HUES64 (cell line): Measurements from ENCODE around the gene GFRA1.

ENCODE experiments used
- H3K27ac ChIP-seq: 2 replicates; pipeline ENCODE4 v1.7.0; 2013; ENCODE audit warnings: low read depth, low read length, inconsistent platforms
- H3K27me3 ChIP-seq: 2 replicates; pipeline ENCODE4 v1.6.1; 2013; ENCODE audit warnings: mild to moderate bottlenecking, low read length; ENCODE audit not compliant: insufficient read depth
- H3K36me3 ChIP-seq: 2 replicates; pipeline ENCODE4 v1.6.1; 2013; ENCODE audit warnings: mild to moderate bottlenecking, low read length; ENCODE audit not compliant: insufficient read depth
- H3K4me1 ChIP-seq: 2 replicates; pipeline ENCODE4 v1.6.1; 2013; ENCODE audit warnings: mild to moderate bottlenecking, low read length, moderate library complexity; ENCODE audit not compliant: insufficient read depth
- H3K4me3 ChIP-seq: 2 replicates; pipeline ENCODE4 v1.5.1; 2013; ENCODE audit warnings: mild to moderate bottlenecking, low read length, moderate library complexity
- H3K9ac ChIP-seq: 2 replicates; pipeline ENCODE4 v1.6.1; 2013; ENCODE audit warnings: mild to moderate bottlenecking, low read depth, low read length
- H3K9me3 ChIP-seq: 2 replicates; pipeline ENCODE4 v1.6.1; 2013; ENCODE audit warnings: low read depth, low read length; ENCODE audit not compliant: insufficient read depth
- WGBS: fragments of 150-250, 120-280 bp; methylation state at CpG from one replicate; pipeline ENCODE4 v1.1.7; 2013; ENCODE audit warnings: missing lambda C conversion rate; 5-methylcytosine and 5-hydroxymethylcytosine counted together

The GFRA1 gene

GRCh38 chr10:116292493-116292892 is 19.5 kb upstream of the GFRA1 start:
- Histone ChIP-seq H3K36me3 (no peaks in the 10 kb centered on the region), H3K9ac (no peak overlapping the region), H3K4me3 (no peak overlapping the region), H3K4me1 (no peaks in the 10 kb centered on the region), H3K9me3 (no peaks in the 10 kb centered on the region), H3K27ac (no peak overlapping the region), H3K27me3 (no peaks in the 10 kb centered on the region)

- WGBS, result 76% methylated on average over 1 of the region's 1 CpG
- H3K9ac ChIP-seq, result no peak overlapping the region
- no peaks in the 10 kb centered on the region for H3K4me1 ChIP-seq
- no peak overlapping the region for H3K4me3 ChIP-seq
- H3K27me3 ChIP-seq, result no peaks in the 10 kb centered on the region
- no peaks in the 10 kb centered on the region for H3K9me3 ChIP-seq
- H3K36me3 ChIP-seq, result no peaks in the 10 kb centered on the region
- H3K27ac ChIP-seq, result no peak overlapping the region
Observed at GRCh38 chr10:116289652-116290051, 16.6 kb upstream of the GFRA1 start.

- no peaks in the 10 kb centered on the region for H3K27me3 ChIP-seq
- WGBS, result 43% methylated on average over 1 of the region's 1 CpG
- H3K9me3 ChIP-seq, result no peaks in the 10 kb centered on the region
- H3K27ac ChIP-seq, result no peak overlapping the region
- H3K9ac ChIP-seq, result no peak overlapping the region
- no peaks in the 10 kb centered on the region for H3K36me3 ChIP-seq
- H3K4me1 ChIP-seq, result no peaks in the 10 kb centered on the region
- H3K4me3 ChIP-seq, result no peak overlapping the region
Observed at GRCh38 chr10:116287906-116288501, 15.0 kb upstream of the GFRA1 start.

- WGBS, result 89% methylated on average over 8 of the region's 9 CpGs
- Histone ChIP-seq H3K4me1 (peaks cover 2% of the 10 kb centered on the region; the same call in 1 of the 2 replicates), H3K9ac (no peak overlapping the region), H3K36me3 (no peaks in the 10 kb centered on the region), H3K9me3 (no peaks in the 10 kb centered on the region), H3K4me3 (no peak overlapping the region), H3K27ac (no peak overlapping the region), H3K27me3 (no peaks in the 10 kb centered on the region)
Observed at GRCh38 chr10:116286626-116287200, 13.7 kb upstream of the GFRA1 start.

GRCh38 chr10:116281775-116282174 is 8.8 kb upstream of the GFRA1 start:
- 71% methylated on average over 3 of the region's 3 CpGs for WGBS
- Histone ChIP-seq H3K27me3 (peaks cover 6% of the 10 kb centered on the region), H3K27ac (no peak overlapping the region), H3K4me3 (no peak overlapping the region), H3K9ac (no peak overlapping the region), H3K9me3 (no peaks in the 10 kb centered on the region), H3K4me1 (peaks cover 12% of the 10 kb centered on the region), H3K36me3 (no peaks in the 10 kb centered on the region)

GRCh38 chr10:116278846-116279245 is 5.8 kb upstream of the GFRA1 start:
- H3K9ac ChIP-seq, result no peak overlapping the region
- no peaks in the 10 kb centered on the region for H3K36me3 ChIP-seq
- H3K4me1 ChIP-seq, result peaks cover 17% of the 10 kb centered on the region
- no peak overlapping the region for H3K27ac ChIP-seq
- H3K9me3 ChIP-seq, result no peaks in the 10 kb centered on the region
- H3K27me3 ChIP-seq, result peaks cover 36% of the 10 kb centered on the region
- 82% methylated on average over 6 of the region's 6 CpGs for WGBS
- no peak overlapping the region for H3K4me3 ChIP-seq

GRCh38 chr10:116276981-116277380 is 4.0 kb upstream of the GFRA1 start:
- 96% methylated on average over 3 of the region's 3 CpGs for WGBS
- H3K27me3 ChIP-seq, result peaks cover 54% of the 10 kb centered on the region

GRCh38 chr10:116274064-116274904 is 1.3 kb upstream of the GFRA1 start:
- under 1% methylated on average over 47 of the region's 49 CpGs for WGBS
- no peak overlapping the region for H3K27ac ChIP-seq
- no peaks in the 10 kb centered on the region for H3K9me3 ChIP-seq
- no peak overlapping the region for H3K9ac ChIP-seq
- H3K4me3 ChIP-seq, result peak overlapping the region; percentile 65
- H3K4me1 ChIP-seq, result peaks cover 8% of the 10 kb centered on the region; the same call in 1 of the 2 replicates
- no peaks in the 10 kb centered on the region for H3K36me3 ChIP-seq
- peaks cover 81% of the 10 kb centered on the region for H3K27me3 ChIP-seq

More at GRCh38 chr10:116276981-116277380, 4.0 kb upstream of the GFRA1 start:
- H3K4me1 ChIP-seq, result peaks cover 17% of the 10 kb centered on the region
- H3K36me3 ChIP-seq, result no peaks in the 10 kb centered on the region
- no peak overlapping the region for H3K9ac ChIP-seq
- H3K4me3 ChIP-seq, result no peak overlapping the region
- H3K27ac ChIP-seq, result no peak overlapping the region
- H3K9me3 ChIP-seq, result no peaks in the 10 kb centered on the region

GRCh38 chr10:116271593-116272439 is 1.2 kb downstream of the GFRA1 start:
- Histone ChIP-seq H3K36me3 (no peaks in the 10 kb centered on the region), H3K9me3 (no peaks in the 10 kb centered on the region), H3K27me3 (peaks cover 97% of the 10 kb centered on the region), H3K27ac (no peak overlapping the region), H3K4me1 (peaks cover 6% of the 10 kb centered on the region; the same call in 1 of the 2 replicates), H3K9ac (0 out of 2 replicates have a peak overlapping the region, but pooled peaks have one; percentile 26), H3K4me3 (peak overlapping the region; percentile 65)
- WGBS, result under 1% methylated on average over 63 of the region's 64 CpGs

GRCh38 chr10:116270771-116271592 is 2.0 kb downstream of the GFRA1 start:
- WGBS, result 4% methylated on average over 73 of the region's 73 CpGs
- Histone ChIP-seq H3K9me3 (no peaks in the 10 kb centered on the region), H3K36me3 (no peaks in the 10 kb centered on the region), H3K9ac (0 out of 2 replicates have a peak overlapping the region, but pooled peaks have one; percentile 26), H3K4me3 (peak overlapping the region; percentile 65), H3K27ac (no peak overlapping the region), H3K27me3 (peaks cover 97% of the 10 kb centered on the region), H3K4me1 (peaks cover 7% of the 10 kb centered on the region)
